GM12891 (cell line): ENCODE data around the gene CIITA.

Source experiments
- POLR2A ChIP-seq: IDR thresholded peaks from 2 replicates; pipeline ENCODE4 v1.6.1; 2011; ENCODE audit warnings: low read depth, low read length, control low read depth
- SPI1 ChIP-seq: IDR thresholded peaks from 2 replicates; pipeline ENCODE4 v1.6.1; 2011; ENCODE audit warnings: low read depth, low read length, control low read depth
- TAF1 ChIP-seq: IDR thresholded peaks from 2 replicates; pipeline ENCODE4 v1.6.1; 2011; ENCODE audit warnings: low read depth, low read length, control low read depth

GRCh38 chr16:10981697-10982216 lies 104.8 kb downstream of the CIITA start:
- TF ChIP-seq SPI1 (no peak), POLR2A (no peak), TAF1 (no peak)
